Mammary epithelial cell (primary cell): ENCODE measurements around the gene CMKLR1.

ENCODE experiments used
- EZH2 ChIP-seq: IDR thresholded peaks from 2 replicates; pipeline ENCODE4 v1.6.1; 2012; ENCODE audit warnings: low read length, inconsistent platforms, borderline replicate concordance
- TF ChIP-seq, protein P1 (sequence below), 2 donors: IDR thresholded peaks in 1 of 2; conservative IDR thresholded peaks in 1 of 2; 2 replicates each; pipeline ENCODE4 v1.5.1; 2011 to 2012; ENCODE audit warnings: inconsistent platforms in 2 of 2, low read length in 2 of 2, mild to moderate bottlenecking in 2 of 2, control low read depth in 1 of 2, low read depth in 1 of 2; ENCODE audit not compliant: insufficient read depth in 1 of 2; ENCODE audit errors: extremely low read depth in 1 of 2

DNA sequence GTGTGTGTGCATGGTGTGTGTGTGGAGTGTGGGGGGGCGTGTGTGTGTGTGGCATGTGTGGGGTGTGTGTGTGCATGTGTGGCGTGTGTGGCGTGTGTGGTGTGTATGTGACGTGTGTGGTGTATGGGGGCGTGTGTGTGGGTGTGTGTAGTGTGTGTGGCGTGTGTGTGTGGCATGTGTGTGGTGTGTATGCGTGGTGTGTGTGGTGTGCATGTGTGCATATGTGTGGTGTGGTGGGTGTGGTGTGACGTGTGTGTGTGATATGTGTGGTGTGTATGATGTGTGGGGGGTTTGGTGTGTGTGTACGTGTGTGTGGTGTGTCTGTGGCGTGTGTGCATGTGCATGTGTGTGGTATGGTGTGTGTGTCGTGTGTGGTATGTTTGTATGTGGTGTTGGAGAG, 24.1 kb upstream of the CMKLR1 start:
- TF ChIP-seq, protein P1, sequence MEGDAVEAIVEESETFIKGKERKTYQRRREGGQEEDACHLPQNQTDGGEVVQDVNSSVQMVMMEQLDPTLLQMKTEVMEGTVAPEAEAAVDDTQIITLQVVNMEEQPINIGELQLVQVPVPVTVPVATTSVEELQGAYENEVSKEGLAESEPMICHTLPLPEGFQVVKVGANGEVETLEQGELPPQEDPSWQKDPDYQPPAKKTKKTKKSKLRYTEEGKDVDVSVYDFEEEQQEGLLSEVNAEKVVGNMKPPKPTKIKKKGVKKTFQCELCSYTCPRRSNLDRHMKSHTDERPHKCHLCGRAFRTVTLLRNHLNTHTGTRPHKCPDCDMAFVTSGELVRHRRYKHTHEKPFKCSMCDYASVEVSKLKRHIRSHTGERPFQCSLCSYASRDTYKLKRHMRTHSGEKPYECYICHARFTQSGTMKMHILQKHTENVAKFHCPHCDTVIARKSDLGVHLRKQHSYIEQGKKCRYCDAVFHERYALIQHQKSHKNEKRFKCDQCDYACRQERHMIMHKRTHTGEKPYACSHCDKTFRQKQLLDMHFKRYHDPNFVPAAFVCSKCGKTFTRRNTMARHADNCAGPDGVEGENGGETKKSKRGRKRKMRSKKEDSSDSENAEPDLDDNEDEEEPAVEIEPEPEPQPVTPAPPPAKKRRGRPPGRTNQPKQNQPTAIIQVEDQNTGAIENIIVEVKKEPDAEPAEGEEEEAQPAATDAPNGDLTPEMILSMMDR (conservative IDR thresholded peaks at IDR 0.05 in 1 of 2, IDR thresholded peaks at IDR 0.05 in 1 of 2; ENCODE audit: extremely low read depth in 1 of 2, insufficient read depth in 1 of 2, low read depth in 1 of 2, low read length in 2 of 2): no peak
- no peak for TF ChIP-seq EZH2
